H9 (cell line): Measurements from ENCODE around the gene PLEKHJ1. TPM values are rescaled to one million over a fixed set of nuclear protein-coding genes. Genes with fewer than 3 reads are reported as not detected.

Source experiments
- DNase-seq: peaks from one replicate; pipeline ENCODE4 v3.0.0-alpha.2; 2017
- H2AFZ ChIP-seq: one replicate; pipeline ENCODE4 v1.6.1; 2013; ENCODE audit warnings: mild to moderate bottlenecking, low read length, control low read depth, moderate library complexity
- H2AK5ac ChIP-seq: 2 replicates; pipeline ENCODE4 v1.6.1; 2013; ENCODE audit warnings: low read length, control low read depth, mixed read lengths; ENCODE audit not compliant: insufficient read length
- H2BK120ac ChIP-seq: one replicate; pipeline ENCODE4 v1.6.1; 2013; ENCODE audit warnings: low read depth, mild to moderate bottlenecking, low read length, control low read depth, inconsistent platforms; ENCODE audit not compliant: poor library complexity, severe bottlenecking
- H2BK12ac ChIP-seq: 2 replicates; pipeline ENCODE4 v1.6.1; 2013; ENCODE audit warnings: low read length, control low read depth, mixed read lengths, low read depth; ENCODE audit not compliant: insufficient read length
- H2BK15ac ChIP-seq: 2 replicates; pipeline ENCODE4 v1.6.1; 2013; ENCODE audit warnings: low read depth, low read length, control low read depth
- H2BK20ac ChIP-seq: one replicate; pipeline ENCODE4 v1.6.1; 2013; ENCODE audit warnings: low read depth, mild to moderate bottlenecking, low read length, control low read depth, inconsistent platforms; ENCODE audit not compliant: poor library complexity, severe bottlenecking
- H2BK5ac ChIP-seq: 2 replicates; pipeline ENCODE4 v1.6.1; 2013; ENCODE audit warnings: low read length, control low read depth, mixed read lengths; ENCODE audit not compliant: insufficient read length
- H3K14ac ChIP-seq: 2 replicates; pipeline ENCODE4 v1.6.1; 2013; ENCODE audit warnings: low read length, control low read depth; ENCODE audit not compliant: insufficient read depth
- H3K18ac ChIP-seq: 2 replicates; pipeline ENCODE4 v1.6.1; 2013; ENCODE audit warnings: low read depth, mild to moderate bottlenecking, mixed read lengths, low read length, control low read depth; ENCODE audit not compliant: insufficient read length
- H3K23ac ChIP-seq: 2 replicates; pipeline ENCODE4 v1.6.1; 2013; ENCODE audit warnings: low read length, control low read depth, mixed read lengths, low read depth; ENCODE audit not compliant: insufficient read length
- H3K23me2 ChIP-seq: 2 replicates; pipeline ENCODE4 v1.6.1; 2013; ENCODE audit warnings: low read depth, mild to moderate bottlenecking, mixed read lengths, low read length, control low read depth; ENCODE audit not compliant: insufficient read length, poor library complexity, severe bottlenecking
- H3K27ac ChIP-seq: 2 replicates; pipeline ENCODE4 v1.5.1; 2013; ENCODE audit warnings: low read length, control low read depth, mixed read lengths, low read depth; ENCODE audit not compliant: insufficient read length
- H3K27me3 ChIP-seq: 2 replicates; pipeline ENCODE4 v1.6.1; 2013; ENCODE audit warnings: low read length, control low read depth, inconsistent platforms; ENCODE audit not compliant: insufficient read depth
- H3K4ac ChIP-seq: 2 replicates; pipeline ENCODE4 v1.6.1; 2013; ENCODE audit warnings: low read depth, mild to moderate bottlenecking, control low read depth, inconsistent platforms, low read length, moderate library complexity
- H3K4me1 ChIP-seq: 2 replicates; pipeline ENCODE4 v1.6.1; 2013; ENCODE audit warnings: low read length, control low read depth, inconsistent platforms; ENCODE audit not compliant: insufficient read depth
- H3K4me2 ChIP-seq: 2 replicates; pipeline ENCODE4 v1.6.1; 2013; ENCODE audit warnings: low read length, control low read depth, mixed read lengths; ENCODE audit not compliant: insufficient read length, insufficient read depth
- H3K56ac ChIP-seq: 2 replicates; pipeline ENCODE4 v1.6.1; 2013; ENCODE audit warnings: low read depth, mild to moderate bottlenecking, mixed read lengths, low read length, control low read depth; ENCODE audit not compliant: insufficient read length
- H3K79me1 ChIP-seq: 2 replicates; pipeline ENCODE4 v1.6.1; 2013; ENCODE audit warnings: low read depth, mild to moderate bottlenecking, moderate library complexity, low read length, control low read depth, inconsistent platforms; ENCODE audit not compliant: insufficient read depth, poor library complexity, severe bottlenecking
- H3K79me2 ChIP-seq: 2 replicates; pipeline ENCODE4 v1.6.1; 2013; ENCODE audit warnings: low read length, control low read depth, inconsistent platforms; ENCODE audit not compliant: insufficient read depth
- H3K9ac ChIP-seq: 2 replicates; pipeline ENCODE4 v1.6.1; 2013; ENCODE audit warnings: low read length, control low read depth, mixed read lengths; ENCODE audit not compliant: insufficient read length; ENCODE audit errors: extremely low read depth
- H3K9me3 ChIP-seq: one replicate; pipeline ENCODE4 v1.6.1; 2013; ENCODE audit warnings: low read depth, low read length, inconsistent platforms; ENCODE audit not compliant: control insufficient read depth
- H3T11ph ChIP-seq: one replicate; pipeline ENCODE4 v1.6.1; 2013; ENCODE audit warnings: mild to moderate bottlenecking, low read length, control low read depth, inconsistent platforms
- H4K20me1 ChIP-seq: one replicate; pipeline ENCODE4 v1.6.1; 2013; ENCODE audit not compliant: control insufficient read depth, insufficient read length, insufficient read depth
- H4K5ac ChIP-seq: 2 replicates; pipeline ENCODE4 v1.6.1; 2013; ENCODE audit warnings: low read depth, mild to moderate bottlenecking, mixed read lengths, low read length, control low read depth; ENCODE audit not compliant: insufficient read length
- H4K8ac ChIP-seq: replicated peaks from 2 replicates; pipeline ENCODE4 v1.6.1; 2013; ENCODE audit warnings: low read length, control low read depth, mixed read lengths, low read depth; ENCODE audit not compliant: insufficient read length
- H4K91ac ChIP-seq: 2 replicates; pipeline ENCODE4 v1.6.1; 2013; ENCODE audit warnings: low read depth, mild to moderate bottlenecking, moderate library complexity, mixed read lengths, low read length, control low read depth; ENCODE audit not compliant: insufficient read length
- H3K27ac Mint-ChIP-seq, 3 experiments: 2 replicates in 2 of 3; 3 replicates in 1 of 3; pipeline ENCODE4 v1.8.0; 2020 to 2021; ENCODE audit warnings: mixed read lengths in 3 of 3, mild to moderate bottlenecking in 1 of 3, moderate library complexity in 1 of 3
- H3K27me3 Mint-ChIP-seq: 2 replicates; pipeline ENCODE4 v1.8.0; 2021; ENCODE audit warnings: low read depth, mild to moderate bottlenecking, moderate library complexity, mixed read lengths
- H3K36me3 Mint-ChIP-seq, 3 experiments: 2 replicates in 2 of 3; 3 replicates in 1 of 3; pipeline ENCODE4 v1.8.0; 2020 to 2021; ENCODE audit warnings: low read depth in 3 of 3, mixed read lengths in 3 of 3; ENCODE audit not compliant: insufficient read depth in 1 of 3
- H3K4me1 Mint-ChIP-seq, 2 experiments: 2 replicates each; pipeline ENCODE4 v1.8.0; 2020; ENCODE audit warnings: mixed read lengths in 2 of 2
- H3K4me3 Mint-ChIP-seq, 2 experiments: 2 replicates in 1 of 2; 3 replicates in 1 of 2; pipeline ENCODE4 v1.8.0; 2020 to 2021; ENCODE audit warnings: mild to moderate bottlenecking in 2 of 2, mixed read lengths in 2 of 2, moderate library complexity in 1 of 2
- H3K9me3 Mint-ChIP-seq, 2 experiments: 2 replicates in 1 of 2; 3 replicates in 1 of 2; pipeline ENCODE4 v1.8.0; 2020; ENCODE audit warnings: mild to moderate bottlenecking in 2 of 2, mixed read lengths in 2 of 2, moderate library complexity in 1 of 2
- CTCF ChIP-seq: fragments of 200-600 bp; sonication (generic); conservative IDR thresholded peaks from 3 replicates; pipeline ENCODE4 v1.8.0; 2021; ENCODE audit warnings: antibody characterized with exemption, mild to moderate bottlenecking
- WGBS: extraction: QIAGEN DNeasy Blood & Tissue Kit; methylation state at CpG from one replicate; pipeline ENCODE4 v1.1.7; 2013; ENCODE audit warnings: missing lambda C conversion rate, low lambda C conversion rate, mixed read lengths; ENCODE audit not compliant: insufficient read length; ENCODE audit errors: extremely low coverage; 5-methylcytosine and 5-hydroxymethylcytosine counted together
- total RNA-seq: library from RNA; stranded (reverse); gene quantifications from 2 replicates; pipeline ENCODE4 v1.2.1, GENCODE V29; 2021

PLEKHJ1 gene
- total RNA-seq, 1 experiment from 2014 or later = 139 TPM

GRCh38 chr19:2229103-2230032 is 6.8 kb downstream of the PLEKHJ1 start:
- no peaks in the 10 kb centered on the region for H3K27me3 ChIP-seq
- H2AFZ ChIP-seq = no peak overlapping the region
- no peak overlapping the region for H3K23ac ChIP-seq
- H2BK15ac ChIP-seq = no peak overlapping the region
- no peak overlapping the region for H3K4me3 Mint-ChIP-seq
- no peaks in the 10 kb centered on the region for H3K4me1 Mint-ChIP-seq
- peak overlapping the region in 2 of 3 experiments; percentile 81 to 93; a peak in 2 of 7 replicates for H3K27ac Mint-ChIP-seq
- no peak overlapping the region for H4K91ac ChIP-seq
- H2AK5ac ChIP-seq = no peak overlapping the region
- no peaks in the 10 kb centered on the region for H3K23me2 ChIP-seq
- no CpG with 5 or more reads among the region's 45 CpGs for WGBS
- no peak overlapping the region for H2BK5ac ChIP-seq
- no peak overlapping the region for H3K18ac ChIP-seq
- no peaks in the 10 kb centered on the region for H3K4me1 ChIP-seq
- H3K4ac ChIP-seq = no peak overlapping the region
- H4K5ac ChIP-seq = no peak overlapping the region
- no peak overlapping the region for H3K14ac ChIP-seq
- H4K8ac ChIP-seq = no peak overlapping the region
- H2BK12ac ChIP-seq = no peak overlapping the region
- no peak overlapping the region for H3K27ac ChIP-seq
- H3K79me2 ChIP-seq = no peaks in the 10 kb centered on the region
- no peaks in the 10 kb centered on the region; the same call in 1 of the 2 replicates for H3K27me3 Mint-ChIP-seq
- DNase-seq = no peak
- TF ChIP-seq CTCF = no peak
- no peak overlapping the region for H2BK120ac ChIP-seq
- H3K79me1 ChIP-seq = no peaks in the 10 kb centered on the region
- no peaks in the 10 kb centered on the region for H3K9me3 ChIP-seq
- H3T11ph ChIP-seq = no peak overlapping the region
- no peak overlapping the region for H3K56ac ChIP-seq
- H3K9me3 Mint-ChIP-seq = no peaks in the 10 kb centered on the region
- H3K4me2 ChIP-seq = no peak overlapping the region
- H3K9ac ChIP-seq = no peak overlapping the region
- no peaks in the 10 kb centered on the region for H4K20me1 ChIP-seq
- peaks cover 13 to 53% (median 46%) of the 10 kb centered on the region in 3 experiments; a peak in 6 of 7 replicates for H3K36me3 Mint-ChIP-seq
- no peak overlapping the region for H2BK20ac ChIP-seq
